Astrocyte of the cerebellum (primary cell): ENCODE results near the gene SLC13A5.
A peak's percentile ranks its signal among the peaks of the same experiment; 100 is the strongest.
"Not testable (repeated sequence)": the region's sequence is repeated elsewhere in the genome, so short reads cannot be mapped to it uniquely, and the experiment has no call there.

ENCODE experiments used
- DNase-seq: peaks from one replicate; pipeline ENCODE4 v3.0.0-alpha.2; 2011; ENCODE audit warnings: low read depth
- H3K4me3 ChIP-seq: 2 replicates; pipeline ENCODE4 v1.5.1; 2011; ENCODE audit warnings: mild to moderate bottlenecking, low read depth, low read length, moderate library complexity
- in situ Hi-C: cut with HindIII; loops from 2 replicates; pipeline ENCODE4 v1.10.0; 2017; ENCODE audit warnings: low sequenced_read_pairs
- TF ChIP-seq, protein P1 (sequence below): IDR thresholded peaks from 2 replicates; pipeline ENCODE4 v1.5.1; 2012; ENCODE audit warnings: low read length, low read depth, moderate library complexity, mild to moderate bottlenecking; ENCODE audit errors: missing control alignments

SLC13A5 gene

GRCh38 chr17:6753546-6753945 is 40.4 kb upstream of the SLC13A5 start:
- H3K4me3 ChIP-seq, result no peak overlapping the region
- no peak for DNase-seq
- in situ Hi-C loops, result no loop called here
- TF ChIP-seq, protein P1, sequence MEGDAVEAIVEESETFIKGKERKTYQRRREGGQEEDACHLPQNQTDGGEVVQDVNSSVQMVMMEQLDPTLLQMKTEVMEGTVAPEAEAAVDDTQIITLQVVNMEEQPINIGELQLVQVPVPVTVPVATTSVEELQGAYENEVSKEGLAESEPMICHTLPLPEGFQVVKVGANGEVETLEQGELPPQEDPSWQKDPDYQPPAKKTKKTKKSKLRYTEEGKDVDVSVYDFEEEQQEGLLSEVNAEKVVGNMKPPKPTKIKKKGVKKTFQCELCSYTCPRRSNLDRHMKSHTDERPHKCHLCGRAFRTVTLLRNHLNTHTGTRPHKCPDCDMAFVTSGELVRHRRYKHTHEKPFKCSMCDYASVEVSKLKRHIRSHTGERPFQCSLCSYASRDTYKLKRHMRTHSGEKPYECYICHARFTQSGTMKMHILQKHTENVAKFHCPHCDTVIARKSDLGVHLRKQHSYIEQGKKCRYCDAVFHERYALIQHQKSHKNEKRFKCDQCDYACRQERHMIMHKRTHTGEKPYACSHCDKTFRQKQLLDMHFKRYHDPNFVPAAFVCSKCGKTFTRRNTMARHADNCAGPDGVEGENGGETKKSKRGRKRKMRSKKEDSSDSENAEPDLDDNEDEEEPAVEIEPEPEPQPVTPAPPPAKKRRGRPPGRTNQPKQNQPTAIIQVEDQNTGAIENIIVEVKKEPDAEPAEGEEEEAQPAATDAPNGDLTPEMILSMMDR, result no peak

- in situ Hi-C loops, result no loop called here
- H3K4me3 ChIP-seq, result no peak overlapping the region
- TF ChIP-seq, protein P1, result no peak
- peak; percentile 91 for DNase-seq
Measured at GRCh38 chr17:6753006-6753445, 39.9 kb upstream of the SLC13A5 start.

DNA sequence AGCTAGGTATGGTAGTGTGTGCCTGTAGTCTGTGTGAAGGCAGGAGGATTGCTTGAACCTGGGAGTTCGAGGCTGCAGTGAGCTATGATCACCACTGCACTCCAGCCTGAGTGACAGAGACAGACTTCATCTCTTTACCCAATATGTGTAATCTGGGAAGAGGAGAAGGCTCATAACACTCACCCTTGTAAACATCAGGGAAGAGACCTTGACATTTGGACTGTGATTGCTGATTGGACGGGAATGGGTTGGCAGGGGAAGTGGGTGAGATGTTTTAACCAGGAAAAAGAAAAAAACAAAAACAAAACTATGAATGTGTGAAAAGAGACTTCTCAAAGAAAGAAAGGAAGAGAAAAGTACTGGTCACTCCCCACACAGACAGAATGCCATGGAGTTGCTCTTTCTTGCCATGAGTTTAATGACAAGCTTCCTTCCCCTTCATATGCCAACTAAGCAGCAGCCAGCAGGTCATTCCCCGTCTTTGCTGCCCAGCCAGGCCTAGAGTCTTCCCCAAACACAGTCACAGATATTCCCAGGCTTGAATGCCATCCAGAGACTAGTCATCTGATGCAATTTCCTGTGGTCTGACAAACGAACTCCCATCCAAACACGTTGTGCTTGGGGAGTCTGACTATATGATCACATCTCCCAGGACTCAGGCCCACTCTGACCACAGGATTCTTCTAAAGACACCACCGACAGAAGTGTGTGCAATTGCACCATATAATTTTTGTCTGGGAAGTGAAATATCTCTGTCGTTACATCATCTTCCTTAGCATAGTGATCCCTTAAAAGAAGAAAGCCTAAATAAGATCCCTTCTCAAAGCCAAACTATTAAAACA is 39.1 kb upstream of the SLC13A5 start:
- H3K4me3 ChIP-seq, result no peak overlapping the region
- TF ChIP-seq, protein P1, result no peak
- DNase-seq, result peak; percentile 99
- in situ Hi-C loops, result no loop called here

DNA sequence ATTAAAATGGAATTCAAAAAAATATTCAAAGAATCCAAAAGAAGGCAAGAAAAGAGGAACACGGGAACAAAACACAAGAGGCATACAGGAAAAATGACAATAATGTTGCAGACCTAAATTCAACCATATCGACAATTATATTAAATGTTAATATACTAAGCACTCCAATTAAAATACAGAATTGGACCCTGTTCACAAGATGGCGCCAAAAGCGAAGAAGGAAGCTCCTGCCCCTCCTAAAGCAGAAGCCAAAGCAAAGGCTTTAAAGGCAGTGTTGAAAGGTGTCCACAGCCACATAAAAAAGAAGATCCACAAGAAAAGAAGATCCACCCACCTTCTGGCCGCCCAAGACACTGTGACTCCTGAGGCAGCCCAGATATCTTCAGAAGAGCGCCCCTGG is 36.4 kb upstream of the SLC13A5 start:
- TF ChIP-seq, protein P1, result no peak
- no peak for DNase-seq
- H3K4me3 ChIP-seq, result no peak overlapping the region
- in situ Hi-C loops, result no loop called here

- in situ Hi-C loops, result no loop called here
Measured at GRCh38 chr17:6748617-6749016, 35.4 kb upstream of the SLC13A5 start.

GRCh38 chr17:6746665-6747064 is 33.5 kb upstream of the SLC13A5 start:
- H3K4me3 ChIP-seq, DNase-seq, in situ Hi-C loops: not testable (repeated sequence)

More at GRCh38 chr17:6748617-6749016, 35.4 kb upstream of the SLC13A5 start:
- no peak overlapping the region for H3K4me3 ChIP-seq
- TF ChIP-seq, protein P1, result no peak
- no peak for DNase-seq

- TF ChIP-seq, protein P1, result no peak
- DNase-seq, result no peak
- no peak overlapping the region for H3K4me3 ChIP-seq
- in situ Hi-C loops, result no loop called here
Measured at GRCh38 chr17:6729531-6729930, 16.4 kb upstream of the SLC13A5 start.
